C1 segment of cervical spinal cord (tissue), 14 donors: ENCODE data around the gene TOPBP1.

Source experiments
- DNase-seq, 14 donors: peaks; one replicate each; lab custom pipeline; 2025; lab: John Stamatoyannopoulos, UW

The TOPBP1 gene

DNA sequence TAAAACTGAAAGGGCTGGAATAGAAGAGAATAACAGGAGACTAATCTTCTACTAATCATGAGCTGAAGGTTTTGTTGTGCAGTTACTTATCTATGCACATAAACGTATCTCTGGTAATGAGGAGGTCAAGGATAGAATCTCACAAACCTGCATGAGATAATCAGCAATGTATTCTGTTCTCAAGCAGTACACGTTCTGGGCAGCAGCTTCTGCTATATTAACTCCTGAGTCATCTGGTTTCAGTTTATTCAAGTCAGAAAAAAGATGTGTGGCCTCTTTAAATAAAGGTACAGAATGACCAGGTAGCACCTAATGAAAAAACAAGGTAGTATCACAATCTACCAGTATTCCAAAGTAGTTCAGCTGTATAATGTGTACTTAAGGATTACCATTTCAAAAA, 53.4 kb downstream of the TOPBP1 start:
- no peak for DNase-seq

DNA sequence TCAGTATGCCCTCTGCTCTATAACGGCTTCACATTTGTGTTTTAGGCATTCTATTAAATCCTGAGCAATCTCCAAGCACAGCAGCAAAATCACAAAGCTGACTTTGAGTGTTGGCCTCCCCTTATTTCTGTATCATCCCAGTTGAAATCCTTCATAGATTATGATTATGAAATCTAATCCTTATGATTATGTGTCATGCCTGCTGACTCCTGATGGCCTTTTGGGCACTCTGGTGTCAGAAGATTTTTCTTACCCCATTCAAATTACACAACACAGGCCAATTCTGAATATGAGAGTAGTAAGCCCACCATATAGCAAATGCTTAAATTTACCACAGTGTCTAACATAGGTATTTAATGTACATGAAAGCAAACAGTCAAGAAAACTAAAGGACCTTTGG, 53.9 kb downstream of the TOPBP1 start:
- DNase-seq = no peak

DNA sequence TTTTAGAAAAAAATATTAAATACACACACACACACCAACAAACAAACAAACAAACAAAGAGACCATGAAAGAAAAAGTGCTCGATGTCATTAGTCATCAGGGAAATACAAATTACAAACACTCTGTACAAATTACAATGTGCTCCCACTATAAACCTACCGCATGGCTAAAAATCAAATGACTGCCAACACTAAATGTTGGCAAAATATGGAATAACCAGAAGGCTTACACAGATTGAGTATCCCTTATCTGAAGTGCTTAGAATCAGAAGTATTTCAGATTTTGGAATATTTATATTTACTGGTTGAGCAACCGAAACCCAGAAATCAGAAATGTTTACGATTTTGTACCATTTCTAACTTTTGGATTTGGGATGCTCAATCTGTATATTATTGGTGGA, 54.8 kb downstream of the TOPBP1 start:
- DNase-seq = no peak

DNA sequence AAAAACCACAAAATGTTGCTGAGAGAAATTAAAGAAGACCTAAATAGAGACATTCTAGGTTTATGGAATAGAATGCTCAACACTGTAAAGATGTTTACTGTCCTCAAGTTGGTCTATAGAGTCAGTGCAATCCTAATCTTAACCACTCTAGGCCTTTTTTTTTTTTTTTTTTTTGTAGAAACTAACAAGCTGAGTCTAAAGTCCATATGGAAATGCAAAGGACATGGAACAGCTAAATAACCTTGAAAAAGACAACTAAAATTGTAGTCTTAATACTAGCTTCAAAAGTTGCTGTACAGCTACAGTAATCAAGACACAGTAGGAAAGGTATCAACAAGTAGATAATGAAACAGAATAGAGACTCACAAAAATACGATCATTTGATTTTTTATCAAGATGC, 55.4 kb downstream of the TOPBP1 start:
- DNase-seq = no peak

DNA sequence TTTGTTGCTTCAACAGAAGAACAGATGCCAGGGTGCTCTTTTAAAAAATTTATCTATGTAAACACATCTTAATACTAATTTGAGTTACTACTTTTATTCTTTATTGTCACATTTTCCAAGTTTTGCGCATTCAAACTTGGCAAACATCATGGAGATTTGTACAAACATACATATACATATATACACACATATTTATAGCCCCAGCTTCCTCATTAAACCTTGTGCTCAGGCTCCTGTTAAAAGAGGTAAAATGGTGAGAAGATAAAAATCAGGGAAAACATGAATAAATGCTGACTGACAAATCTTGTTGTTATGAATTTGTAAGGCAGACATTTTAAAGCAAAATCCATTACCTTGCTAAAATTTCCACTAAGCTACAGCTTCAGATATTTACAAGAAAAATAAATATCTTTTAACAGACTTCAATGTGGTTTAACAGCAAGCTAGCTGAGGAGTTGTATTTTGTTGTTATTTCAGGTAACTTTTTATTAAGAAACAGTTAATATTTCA, 61.1 kb downstream of the TOPBP1 start:
- DNase-seq = no peak

DNA sequence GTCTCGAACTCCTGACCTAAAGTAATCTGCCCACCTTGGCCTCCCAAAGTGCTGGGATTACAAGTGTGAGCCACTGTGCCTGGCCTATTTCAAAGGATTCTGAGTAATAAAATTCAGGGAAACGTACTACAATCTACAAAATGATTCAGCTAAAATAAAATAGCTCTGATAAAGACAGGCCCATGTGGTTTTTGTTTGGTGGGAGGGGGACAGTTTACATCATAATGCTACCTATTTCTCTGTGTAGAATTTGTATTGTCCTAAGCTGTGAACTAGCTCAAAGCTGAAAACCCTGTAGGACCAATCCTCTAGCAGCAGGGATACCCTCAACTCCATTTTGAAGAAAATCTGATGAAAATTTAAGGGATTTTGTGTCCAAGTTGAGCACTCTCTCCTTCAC, 62.5 kb downstream of the TOPBP1 start:
- DNase-seq = no peak

DNA sequence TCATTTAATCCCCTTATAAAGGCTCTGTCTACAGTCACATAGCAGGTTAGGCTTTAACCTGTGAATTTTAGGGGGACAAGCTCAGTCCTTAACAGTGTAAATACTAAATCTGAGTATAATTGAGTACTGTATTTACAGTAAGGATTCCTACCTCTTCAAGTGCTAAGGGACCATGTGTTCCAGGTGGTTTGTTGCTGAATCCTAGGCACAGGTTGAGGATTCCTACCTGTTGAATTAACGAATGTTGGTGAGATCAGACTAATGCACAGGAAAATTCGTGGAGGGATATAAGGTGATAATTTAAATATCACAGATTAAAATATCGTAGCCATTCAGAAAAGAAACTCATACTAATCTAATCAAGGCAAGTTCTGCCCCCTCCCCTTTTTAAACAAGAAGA, 63.3 kb downstream of the TOPBP1 start:
- no peak for DNase-seq

DNA sequence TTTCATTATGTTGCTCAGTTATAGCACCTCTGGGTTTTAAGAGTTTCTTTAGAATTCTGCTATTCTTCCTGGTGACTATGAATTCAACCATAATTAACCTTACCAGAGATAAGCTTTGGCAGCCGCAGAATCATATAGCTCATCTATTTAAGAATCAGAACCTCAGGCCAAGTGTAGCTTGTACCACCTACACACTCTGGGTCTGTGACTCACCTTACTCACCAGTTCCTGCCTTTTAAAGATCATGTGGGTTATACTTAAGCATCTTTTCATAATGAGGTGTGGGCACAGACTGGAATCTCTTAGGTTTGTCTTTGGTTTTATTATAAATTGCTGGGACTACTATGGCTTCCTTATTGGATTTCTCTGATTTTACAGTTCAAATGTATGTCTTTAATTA, 66.4 kb downstream of the TOPBP1 start:
- no peak for DNase-seq

DNA sequence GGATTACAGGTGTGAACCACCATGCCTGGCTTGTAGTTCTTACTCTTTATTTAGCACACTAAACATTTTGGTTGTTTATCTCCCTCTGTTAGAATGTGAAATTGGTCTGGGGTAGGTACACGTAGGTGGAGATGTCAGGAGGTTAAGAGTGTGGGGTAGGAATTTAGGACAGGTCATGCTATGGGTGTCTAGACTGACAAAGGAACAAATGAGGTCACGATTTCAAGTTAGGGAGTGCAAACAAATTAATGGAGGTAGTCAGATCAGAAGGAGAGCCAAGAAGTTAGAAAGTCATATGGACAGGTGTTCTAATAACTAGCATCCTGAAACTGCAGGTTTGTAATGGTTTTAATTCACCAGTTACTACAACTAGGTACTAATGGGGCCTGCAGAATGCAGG, 68.5 kb downstream of the TOPBP1 start:
- DNase-seq = no peak

DNA sequence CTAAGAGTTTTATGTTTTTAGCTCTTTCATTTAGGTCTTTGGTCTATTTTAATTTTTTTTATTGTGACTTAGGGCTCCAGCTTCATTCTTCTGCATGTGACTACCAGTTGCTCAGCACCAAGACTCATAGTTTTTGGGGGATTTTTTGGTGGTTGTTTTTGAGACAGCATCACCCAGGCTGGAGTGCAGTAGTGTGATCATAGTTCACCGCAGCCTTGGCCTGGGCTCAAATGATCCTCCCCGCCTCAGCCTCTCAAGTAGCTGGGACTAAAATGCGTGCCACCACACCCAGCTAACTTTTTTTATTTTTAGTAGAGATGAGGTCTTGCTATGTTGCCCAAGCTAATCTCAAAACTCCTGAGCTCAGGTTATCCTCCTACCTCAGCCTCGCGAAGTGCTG, 68.9 kb downstream of the TOPBP1 start:
- DNase-seq = no peak

DNA sequence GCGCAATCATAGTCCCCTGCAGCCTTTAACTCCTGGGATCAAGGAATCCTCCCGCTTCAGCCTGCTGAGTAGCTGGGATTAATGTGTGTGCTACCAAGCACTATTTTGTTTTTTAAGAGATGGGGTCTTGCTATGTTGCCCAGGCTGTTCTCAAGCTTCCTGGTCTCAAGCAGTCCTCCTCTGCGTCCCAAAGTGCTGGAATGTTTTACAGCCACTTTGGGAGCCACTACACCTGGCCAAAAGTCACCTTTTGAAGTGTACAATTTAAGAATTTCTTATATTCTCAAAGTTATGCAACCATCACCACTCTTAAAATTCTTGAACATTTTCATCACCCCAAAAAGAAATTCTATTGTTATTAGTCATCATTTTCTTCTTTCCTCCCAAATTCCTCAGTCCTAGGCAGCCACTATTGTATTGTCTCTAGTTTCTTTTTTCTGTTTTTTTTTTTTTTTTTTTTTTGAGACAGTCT, 70.4 kb downstream of the TOPBP1 start:
- no peak for DNase-seq

DNA sequence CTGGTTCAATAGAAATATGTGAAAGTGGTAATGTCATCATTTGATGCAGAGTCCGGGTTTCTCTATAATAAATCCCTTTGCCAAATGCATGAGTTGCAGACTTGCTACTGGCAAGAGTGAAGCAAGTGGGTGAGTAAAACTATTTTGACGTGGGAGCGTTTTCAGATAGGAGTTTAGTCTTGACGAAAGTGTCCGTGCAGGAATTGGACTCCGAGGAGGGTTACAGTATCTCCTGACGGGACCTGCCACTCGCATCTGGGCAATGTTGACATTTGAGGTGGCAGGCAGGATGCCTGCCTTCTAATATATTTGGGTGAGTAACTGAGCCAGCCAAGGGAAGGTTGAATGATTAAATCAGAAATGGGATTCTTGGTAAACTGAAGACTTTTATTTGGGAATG, 72.2 kb downstream of the TOPBP1 start:
- no peak for DNase-seq

DNA sequence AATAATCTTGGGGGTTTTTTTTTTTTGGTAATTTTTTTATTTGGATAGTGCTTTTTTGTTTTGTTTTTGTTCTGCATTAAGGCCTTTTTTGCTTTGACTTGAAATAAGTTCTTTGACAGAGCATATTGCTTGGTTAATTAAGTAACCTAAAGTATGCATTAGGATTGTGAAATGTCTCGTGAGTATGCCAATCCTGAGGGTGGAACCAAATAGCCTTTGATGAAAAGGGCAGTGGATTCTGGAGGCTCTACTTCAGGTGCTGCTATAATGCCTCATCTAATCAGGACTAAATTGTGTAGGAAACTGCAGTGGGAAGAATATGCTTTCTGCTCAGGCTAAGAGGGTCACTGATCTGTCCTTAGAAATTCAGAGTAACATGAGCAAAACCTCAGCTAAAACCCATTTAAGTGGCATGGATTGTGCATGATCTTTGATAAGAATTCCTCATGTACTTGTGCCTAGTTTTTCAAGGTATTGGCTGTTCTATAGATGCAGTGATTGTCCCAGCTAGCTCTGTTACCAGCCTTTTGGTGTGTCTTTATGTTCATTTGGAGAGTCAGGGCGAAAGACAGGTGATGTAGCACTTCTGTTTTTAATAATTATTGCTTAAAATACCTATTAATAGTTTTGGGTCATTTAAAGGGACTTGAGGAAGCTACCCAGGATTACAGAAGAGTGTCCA, 72.8 kb downstream of the TOPBP1 start:
- no peak for DNase-seq

DNA sequence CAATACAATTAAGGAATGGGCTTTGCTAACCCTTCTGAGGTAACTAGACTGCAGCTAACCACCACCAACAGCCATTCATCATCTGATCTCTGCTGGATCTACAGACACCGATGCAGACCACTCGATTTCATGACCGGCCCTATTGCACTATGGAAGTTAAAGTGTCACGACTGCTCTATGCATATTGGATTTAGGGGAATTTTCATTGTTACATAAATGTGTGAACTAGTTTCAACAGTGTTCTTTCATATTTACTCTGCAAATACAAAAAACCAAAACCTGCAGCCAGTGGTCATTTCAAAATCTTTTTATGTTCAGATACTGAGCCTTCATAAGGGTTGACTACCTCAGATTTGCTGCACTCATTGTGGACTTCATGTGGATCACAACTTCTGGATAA, 73.7 kb downstream of the TOPBP1 start:
- no peak for DNase-seq

DNA sequence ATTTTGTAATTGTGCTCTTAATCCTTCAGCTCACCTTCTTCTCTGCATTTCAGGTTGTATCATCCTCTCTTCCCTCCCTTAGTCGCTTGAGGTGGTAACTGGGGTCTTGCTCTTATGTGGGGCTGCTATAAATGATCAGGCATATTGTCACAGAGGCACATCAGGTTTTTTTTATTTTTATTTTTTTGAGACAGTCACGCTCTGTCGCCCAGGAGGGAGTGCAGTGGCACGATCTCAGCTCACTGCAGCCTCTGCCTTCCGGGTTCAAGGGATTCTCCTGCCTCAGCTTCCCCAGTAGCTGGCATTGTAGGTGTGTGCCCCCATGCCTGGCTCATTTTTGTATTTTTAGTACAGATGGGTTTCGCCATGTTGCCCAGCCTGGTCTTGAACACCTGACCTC, 78.3 kb downstream of the TOPBP1 start:
- no peak for DNase-seq

DNA sequence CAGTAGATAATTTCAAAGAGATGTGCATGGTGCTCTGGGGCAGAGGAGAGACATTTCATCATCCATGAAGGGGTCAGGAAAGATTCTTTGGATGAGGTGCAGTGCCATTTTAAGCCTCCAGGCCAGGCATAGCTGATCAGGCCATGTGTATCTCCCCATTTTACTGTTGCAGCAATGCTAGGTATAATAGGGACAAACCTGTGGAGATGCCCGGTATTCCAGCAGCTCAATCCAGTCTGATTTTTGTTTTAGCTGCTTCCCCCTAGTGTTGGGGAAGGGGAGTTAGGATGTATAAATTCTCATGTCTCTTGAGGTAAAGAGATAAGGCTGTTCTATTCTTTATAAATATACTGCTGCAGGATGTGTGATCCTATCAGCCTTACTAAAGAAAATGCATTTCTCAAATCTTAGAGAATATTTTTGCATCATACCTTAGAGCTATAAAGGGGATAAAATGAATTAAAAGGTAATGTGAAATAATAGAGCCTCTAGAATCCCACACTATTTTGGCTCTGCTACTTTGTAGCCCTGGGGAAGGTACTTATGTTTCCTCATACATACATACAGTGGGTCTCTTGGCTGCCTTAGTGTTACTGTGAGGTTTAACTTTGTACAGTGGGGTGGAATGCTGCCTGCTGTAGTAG, 83.1 kb downstream of the TOPBP1 start:
- no peak for DNase-seq

DNA sequence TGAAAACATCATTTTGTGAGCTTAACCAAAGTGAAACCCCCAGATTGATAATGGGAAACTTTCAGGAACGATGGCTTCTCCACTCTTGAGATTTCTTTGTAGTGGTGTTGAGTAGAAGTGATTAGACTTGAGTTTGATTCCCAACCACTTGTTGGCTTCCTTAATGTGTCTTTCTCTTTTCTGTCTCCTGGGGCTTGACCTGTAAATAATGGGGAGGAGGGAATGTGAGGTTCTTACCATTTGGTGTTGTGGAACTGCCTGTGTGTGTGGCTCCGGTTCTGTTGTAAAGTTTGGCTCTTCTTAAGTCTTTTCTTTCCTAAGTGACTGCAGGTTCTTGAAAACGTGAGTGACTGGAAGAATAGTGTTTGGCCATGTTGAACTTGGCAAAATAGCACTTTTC, 85.6 kb downstream of the TOPBP1 start:
- no peak for DNase-seq

DNA sequence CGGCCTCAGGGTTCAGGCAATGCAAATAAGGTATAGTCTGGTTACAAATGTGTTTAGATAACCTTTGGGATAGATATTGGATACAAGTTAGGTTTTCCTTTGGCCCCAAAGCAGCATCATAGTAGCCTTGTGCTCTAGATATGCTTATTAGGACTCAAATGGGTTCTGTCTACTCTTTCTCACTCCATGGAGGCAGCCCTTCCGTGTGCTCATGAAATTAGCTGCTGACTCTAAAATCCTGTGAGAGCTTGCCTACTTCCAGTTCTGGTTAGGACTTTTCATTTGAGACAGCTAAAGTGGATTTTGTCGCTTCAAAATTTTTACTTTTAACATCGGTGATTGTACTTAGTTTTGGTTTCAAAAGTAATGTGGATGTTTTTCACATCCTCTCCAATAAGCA, 86.7 kb downstream of the TOPBP1 start:
- DNase-seq = no peak

DNA sequence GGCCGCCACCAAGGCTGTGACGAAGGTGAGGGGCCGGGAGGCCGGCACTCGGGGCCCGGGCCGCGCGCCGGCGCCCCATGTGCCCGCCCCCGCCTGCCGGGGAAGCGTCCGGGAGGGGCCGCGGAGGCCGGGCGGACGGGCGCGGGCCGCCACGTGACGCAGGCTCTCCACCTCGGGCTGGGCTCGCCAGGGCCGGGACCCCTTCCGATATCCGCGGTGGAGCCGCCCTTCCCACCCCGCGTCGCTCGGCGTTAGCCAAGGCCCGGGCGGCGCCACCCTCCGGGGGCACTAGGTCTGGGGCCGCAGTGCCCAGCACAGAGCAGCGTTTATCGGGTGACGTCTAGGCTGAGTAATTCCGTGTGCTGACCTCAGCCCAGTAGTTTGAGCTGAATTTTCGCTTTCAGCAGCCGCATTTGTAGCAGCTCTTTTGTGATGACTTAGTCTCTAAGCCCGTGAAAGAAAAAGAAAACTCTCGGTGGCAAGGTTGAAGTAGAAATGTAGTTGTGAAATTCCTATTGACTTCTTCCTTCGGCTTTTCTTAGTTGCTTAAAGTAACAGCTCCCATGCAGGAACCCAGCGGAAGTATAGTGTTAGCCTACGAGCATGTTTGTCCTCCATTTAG, 87.4 kb downstream of the TOPBP1 start:
- DNase-seq = no peak

DNA sequence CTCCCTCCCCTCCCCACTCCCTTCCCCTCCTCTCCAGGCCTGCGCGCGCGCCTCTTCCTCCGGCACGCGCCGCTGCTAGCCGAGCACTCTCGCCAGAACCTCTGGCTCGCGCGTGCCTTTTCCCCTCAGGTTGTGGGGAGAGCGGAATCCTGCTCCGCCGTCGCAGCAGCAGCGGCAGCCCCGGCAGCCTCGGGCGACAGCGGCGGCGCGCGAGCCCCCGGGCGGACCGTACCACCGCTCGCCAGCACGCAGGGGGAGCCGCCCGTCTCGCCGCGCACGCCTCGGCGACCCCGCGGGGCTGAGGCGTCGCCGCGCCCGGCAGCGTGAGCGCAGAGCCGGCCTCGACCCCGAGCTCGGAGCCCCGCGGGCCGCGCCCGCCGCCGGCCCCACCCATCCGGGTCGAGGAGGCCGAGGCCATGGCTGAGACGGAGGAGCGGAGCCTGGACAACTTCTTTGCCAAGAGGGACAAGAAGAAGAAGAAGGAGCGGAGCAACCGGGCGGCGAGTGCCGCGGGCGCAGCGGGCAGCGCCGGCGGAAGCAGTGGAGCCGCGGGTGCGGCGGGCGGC, 88.0 kb downstream of the TOPBP1 start, which contains the start of gene CDV3:
Gene CDV3 (plus strand): TSS at position 58 of the 566 bp plus-strand sequence. CDS start 359 bp downstream, at position 417.
- DNase-seq = no peak

DNA sequence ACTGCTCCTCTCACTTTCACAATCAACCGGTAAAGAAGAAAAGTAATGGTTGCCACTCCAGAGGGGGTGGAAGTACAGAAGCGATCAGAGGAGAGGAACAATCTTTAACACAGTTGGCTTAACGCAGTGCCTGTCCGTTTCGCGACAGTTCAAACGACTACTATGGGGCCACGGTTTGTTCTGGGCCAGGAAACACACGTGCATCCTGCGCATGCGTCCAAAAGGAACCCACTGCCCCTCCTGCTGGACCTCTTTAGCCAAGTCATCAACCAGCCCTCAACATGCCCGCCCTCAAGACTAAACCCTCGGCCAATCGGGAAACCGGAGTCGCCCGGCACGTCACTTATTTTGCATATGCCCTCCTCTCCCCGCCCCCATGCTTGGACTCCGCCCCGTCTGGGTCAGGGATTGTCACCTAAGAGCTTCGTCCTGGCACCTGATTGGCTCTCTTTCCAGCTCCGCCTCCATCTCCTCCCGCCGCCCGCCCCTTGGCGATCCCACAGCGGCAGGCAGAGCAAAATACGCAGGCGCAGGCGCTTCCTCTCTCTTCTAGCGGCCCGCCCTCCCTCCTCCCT, 88.6 kb downstream of the TOPBP1 start:
- DNase-seq = no peak
